HG03159 (cell line): Measurements from ENCODE around the gene ABCA2.

Experiments used
- ATAC-seq: cut with Tn5 transposase; IDR thresholded peaks from one replicate; pipeline ENCODE4 v1.9.1; 2021; ENCODE audit warnings: mild to moderate bottlenecking, moderate library complexity; ENCODE audit not compliant: unreplicated experiment

ABCA2 gene

GRCh38 chr9:137001857-137002645 lies 26.0 kb downstream of the ABCA2 start:
- no peak for ATAC-seq

GRCh38 chr9:137000177-137000930 lies 27.7 kb downstream of the ABCA2 start:
- ATAC-seq, result peak; percentile 81

- no peak for ATAC-seq
Measured at GRCh38 chr9:136997830-136998234, 30.2 kb downstream of the ABCA2 start.

- no peak for ATAC-seq
Measured at GRCh38 chr9:136997371-136997770, 30.7 kb downstream of the ABCA2 start.

GRCh38 chr9:136996361-136997292 lies 31.4 kb downstream of the ABCA2 start, which contains the start of gene CLIC3:
CLIC3 (minus strand) TSS chr9:136996568; CDS start chr9:136996543, 25 bp downstream.
- ATAC-seq, result no peak

GRCh38 chr9:136995772-136996311 lies 32.2 kb downstream of the ABCA2 start:
- no peak for ATAC-seq

GRCh38 chr9:136995362-136995761 lies 32.7 kb downstream of the ABCA2 start:
- no peak for ATAC-seq

- ATAC-seq, result no peak
Measured at GRCh38 chr9:136994888-136995230, 33.2 kb downstream of the ABCA2 start.

- no peak for ATAC-seq
Measured at GRCh38 chr9:136994180-136994887, 33.7 kb downstream of the ABCA2 start.

GRCh38 chr9:136992819-136993369 lies 35.1 kb downstream of the ABCA2 start:
- ATAC-seq, result no peak

GRCh38 chr9:136991993-136992818 lies 35.8 kb downstream of the ABCA2 start, which contains the start of gene PAXX:
PAXX (plus strand) TSS chr9:136992422; CDS start chr9:136992444, 22 bp downstream.
- peak; percentile 79 for ATAC-seq

GRCh38 chr9:136990242-136990911 lies 37.7 kb downstream of the ABCA2 start:
- ATAC-seq, result no peak

GRCh38 chr9:136988872-136989271 lies 39.2 kb downstream of the ABCA2 start:
- no peak for ATAC-seq

- no peak for ATAC-seq
Measured at GRCh38 chr9:136985853-136986252, 42.2 kb downstream of the ABCA2 start.

- ATAC-seq, result no peak
Measured at GRCh38 chr9:136985027-136985602, 42.9 kb downstream of the ABCA2 start.

GRCh38 chr9:136984464-136985026 lies 43.5 kb downstream of the ABCA2 start:
- ATAC-seq, result no peak

- no peak for ATAC-seq
Measured at GRCh38 chr9:136983656-136984314, 44.3 kb downstream of the ABCA2 start.
